GM19193 (cell line): ENCODE data around the gene CD226.
A peak's percentile ranks its signal among the peaks of the same experiment; 100 is the strongest.

Experiments
- POLR2A ChIP-seq: IDR thresholded peaks from 4 replicates; pipeline ENCODE4 v1.6.1; 2011; ENCODE audit not compliant: insufficient read depth, insufficient read length; ENCODE audit errors: extremely low read depth

The CD226 gene

DNA sequence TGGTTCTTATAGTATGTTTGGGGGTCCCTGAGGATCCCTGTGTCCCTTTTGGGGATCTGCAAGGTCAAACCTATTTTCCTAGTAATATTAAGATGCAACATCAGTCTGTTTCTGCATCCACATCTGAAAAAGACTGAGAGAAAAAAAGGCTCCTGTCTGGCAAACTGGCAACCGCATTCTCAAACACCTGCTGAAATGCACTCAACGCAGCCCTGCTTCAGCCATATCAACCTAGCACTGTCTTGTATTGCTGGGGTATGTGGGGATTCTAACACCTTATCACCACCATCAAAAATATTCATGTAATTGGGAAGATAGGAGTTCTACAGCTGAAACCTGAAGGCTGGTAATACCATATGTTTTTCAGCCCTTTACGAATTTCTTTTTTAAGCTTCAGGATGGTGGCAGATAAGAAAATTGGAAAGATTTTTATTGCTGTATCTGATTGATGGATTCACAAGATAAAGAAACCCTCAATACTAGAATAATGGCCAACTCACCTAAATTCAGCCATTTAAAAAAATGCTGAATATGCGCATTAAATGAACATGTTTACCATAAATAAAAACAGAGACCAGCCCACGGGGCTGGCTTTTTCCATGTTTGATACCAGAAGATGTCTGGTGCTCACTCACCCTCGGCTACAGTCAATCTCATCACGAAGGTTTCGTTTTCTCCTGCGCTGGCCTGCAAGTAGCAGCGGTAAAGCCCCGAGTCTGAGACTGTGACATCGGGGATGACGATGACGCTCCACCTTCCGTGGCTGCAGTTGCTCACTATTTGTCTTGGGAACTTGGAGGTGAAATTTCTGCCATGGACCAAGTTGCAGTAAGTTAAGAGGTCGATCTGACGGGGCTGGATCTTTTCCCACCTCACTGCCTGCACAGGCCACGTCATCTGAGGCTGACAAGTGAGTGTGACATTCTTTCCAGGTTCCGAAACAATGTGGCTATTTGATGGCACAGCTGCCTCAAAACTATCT is 52.3 kb downstream of the CD226 start:
- no peak for TF ChIP-seq POLR2A

DNA sequence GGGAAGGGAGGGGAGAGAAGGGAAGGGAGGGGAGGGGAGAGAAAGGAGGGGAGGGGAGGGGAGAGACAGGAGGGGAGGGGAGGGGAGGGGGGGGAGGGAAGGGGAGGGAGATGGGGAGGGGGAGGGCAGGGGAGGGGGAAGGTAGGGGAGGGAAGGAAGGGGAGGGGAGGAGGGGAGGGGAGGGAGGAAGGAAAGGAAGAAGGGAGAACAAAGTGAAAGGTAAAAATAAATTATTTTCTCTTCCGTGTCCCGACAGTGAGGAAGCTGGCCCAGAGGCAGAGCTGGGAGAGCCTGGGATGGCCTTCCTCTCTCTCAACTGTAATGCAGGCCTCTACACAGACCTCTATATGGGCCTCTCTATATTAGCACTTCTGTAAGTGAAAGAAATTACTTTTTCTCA is 53.2 kb downstream of the CD226 start:
- no peak for TF ChIP-seq POLR2A

DNA sequence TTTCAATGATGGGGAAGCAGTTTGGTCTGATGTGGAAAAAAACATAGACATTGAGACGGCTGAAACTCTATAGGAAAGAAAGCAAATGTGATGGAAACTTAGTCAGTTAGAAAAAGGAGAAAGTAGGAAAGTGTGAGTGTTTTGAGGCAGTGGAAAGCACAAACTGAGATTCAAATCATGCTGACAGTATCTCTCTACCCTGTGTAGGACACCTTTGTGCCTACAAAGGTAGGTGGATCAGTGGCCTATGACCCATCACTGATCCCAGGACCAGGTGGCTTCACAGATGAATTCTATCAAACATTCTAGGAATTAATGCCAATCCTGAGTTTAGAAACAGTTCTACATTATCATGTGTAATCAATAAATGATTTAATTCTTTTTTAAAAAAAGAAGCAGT is 57.1 kb downstream of the CD226 start:
- no peak for TF ChIP-seq POLR2A

DNA sequence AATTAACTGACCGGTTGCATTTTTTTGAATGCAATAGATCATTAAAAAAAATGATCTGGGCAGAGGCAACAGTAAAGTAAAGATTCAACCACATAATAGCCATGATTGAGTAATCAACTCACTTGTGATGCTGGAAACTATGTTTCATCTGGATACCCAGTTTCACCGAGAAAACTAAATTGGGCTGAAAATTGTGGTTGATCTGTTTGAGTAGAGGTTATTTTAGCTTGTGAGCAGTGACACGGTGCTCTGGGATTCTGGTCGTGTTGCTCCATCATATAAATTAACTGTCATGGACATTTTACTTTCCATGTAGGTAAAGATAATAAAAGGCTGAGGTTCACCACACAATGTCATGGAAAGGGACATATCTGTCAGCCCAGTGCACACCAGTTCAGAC is 58.7 kb downstream of the CD226 start:
- no peak for TF ChIP-seq POLR2A

DNA sequence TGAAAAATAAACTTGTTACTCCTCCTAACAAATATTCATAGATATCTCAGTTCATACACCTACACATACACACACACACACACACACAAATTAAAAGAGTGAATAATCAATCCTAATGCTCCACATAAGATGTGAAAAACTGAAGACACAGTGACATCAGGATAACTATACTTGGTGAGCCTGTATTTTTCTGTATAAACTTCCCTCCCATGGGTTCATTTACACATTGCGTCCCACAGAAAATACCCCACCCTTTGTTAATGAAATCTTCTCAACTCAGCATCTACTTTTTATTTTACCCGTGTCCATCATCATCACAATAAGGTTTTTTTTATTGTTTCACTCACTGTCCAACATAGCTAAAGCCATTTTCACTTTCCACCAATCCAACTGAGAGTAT is 60.4 kb downstream of the CD226 start:
- TF ChIP-seq POLR2A = no peak

DNA sequence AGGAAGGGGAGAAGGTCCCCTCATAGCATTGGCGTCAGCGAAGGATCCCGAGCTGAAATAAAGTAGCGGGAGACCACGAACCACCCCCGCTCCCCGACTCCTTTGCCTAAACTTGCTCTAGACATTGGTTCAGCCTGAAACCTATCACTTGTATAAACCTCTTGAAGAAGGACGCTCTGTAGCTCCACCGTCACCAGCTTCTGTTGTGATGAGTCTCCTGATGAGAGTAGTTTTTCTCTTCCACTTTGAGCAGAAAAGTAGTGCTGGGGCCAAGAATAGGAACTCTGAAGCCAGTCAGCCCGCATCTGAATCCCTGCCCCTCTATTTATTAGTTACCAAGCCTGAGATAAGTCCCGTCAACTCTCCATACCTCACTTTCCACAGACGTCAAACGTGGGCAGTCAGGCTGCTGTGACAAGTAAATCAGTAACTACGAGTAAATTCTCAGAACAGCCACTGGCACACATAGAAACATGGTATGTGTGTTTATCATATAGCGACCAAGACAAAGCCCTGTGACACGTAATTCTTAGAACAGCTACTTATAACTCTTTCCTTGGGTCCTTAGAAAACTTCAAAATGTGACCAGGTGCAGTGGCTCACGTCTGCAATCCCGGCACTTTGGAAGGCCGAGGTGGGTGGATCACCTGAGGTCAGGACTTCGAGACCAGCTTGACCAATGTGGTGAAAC is 61.7 kb downstream of the CD226 start:
- peak; percentile 17 for TF ChIP-seq POLR2A

DNA sequence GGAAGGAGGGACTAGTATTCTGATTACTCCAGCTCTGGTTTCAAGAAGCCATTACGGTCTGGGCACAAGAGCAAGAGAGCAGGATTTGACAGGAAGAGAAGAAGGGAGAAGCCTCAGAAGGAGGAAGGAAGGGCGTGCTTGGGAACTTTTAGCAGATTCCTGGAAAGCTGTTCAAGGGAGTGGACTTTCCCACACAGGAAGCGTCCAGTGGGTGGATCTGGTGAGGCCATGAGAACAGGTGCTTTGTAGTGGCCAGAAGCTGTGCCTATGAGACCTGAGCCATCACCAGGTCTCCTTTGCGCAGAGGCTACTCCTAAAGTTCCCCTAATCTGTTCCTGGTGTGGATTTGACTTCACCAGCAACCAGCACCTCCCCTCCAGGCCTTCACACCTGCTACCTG is 62.3 kb downstream of the CD226 start:
- no peak for TF ChIP-seq POLR2A

DNA sequence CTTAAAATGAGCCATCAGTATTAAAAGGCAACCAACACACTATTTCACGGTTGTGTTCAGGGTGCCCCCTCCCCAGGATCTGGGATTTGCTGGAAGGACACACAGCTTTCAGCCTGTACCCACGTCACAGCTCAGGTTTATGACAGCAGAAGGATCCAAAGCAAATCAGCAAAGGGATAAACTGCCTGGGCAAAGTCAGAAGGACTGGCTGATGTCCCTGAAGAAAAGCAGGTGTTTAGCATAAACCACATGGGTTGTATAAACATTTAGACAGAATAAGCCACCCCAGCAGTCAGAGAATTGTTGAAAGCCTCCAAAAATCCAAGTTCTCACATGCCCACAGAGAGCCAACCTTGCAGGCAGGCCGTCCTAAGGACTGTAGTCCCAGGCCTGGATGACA is 63.9 kb downstream of the CD226 start:
- TF ChIP-seq POLR2A = no peak

DNA sequence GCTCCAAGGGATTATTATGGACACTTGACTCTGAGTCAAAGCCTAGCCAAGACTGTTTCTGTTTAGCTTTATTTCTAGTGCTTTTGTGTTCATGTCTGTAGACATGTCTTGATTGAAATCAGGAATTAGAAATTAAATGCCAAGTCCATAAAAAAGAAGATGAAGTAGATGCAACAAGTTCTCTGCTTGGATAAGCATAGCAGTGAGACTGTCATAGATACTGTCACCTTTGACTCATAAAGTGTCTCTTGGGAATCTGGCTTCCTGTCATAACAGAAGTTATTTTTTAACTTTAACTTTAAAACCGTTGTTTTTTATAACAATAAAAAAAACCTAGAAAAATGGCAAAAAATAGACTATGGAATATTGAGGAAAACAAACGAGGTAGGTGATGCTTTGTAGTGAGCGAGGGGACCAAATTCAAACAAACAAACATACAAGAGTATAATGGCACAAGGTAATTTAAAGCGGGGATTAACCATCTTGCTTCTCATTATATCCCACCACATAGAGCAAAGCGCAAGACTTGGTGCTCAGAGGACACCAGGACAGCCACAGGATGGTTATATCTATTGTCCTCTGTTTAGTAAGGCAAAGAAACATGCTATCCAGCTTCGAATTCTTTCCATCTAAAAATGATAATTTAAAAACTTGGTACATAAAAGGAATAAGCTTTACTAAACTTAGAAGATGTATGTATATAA is 64.6 kb downstream of the CD226 start:
- no peak for TF ChIP-seq POLR2A

DNA sequence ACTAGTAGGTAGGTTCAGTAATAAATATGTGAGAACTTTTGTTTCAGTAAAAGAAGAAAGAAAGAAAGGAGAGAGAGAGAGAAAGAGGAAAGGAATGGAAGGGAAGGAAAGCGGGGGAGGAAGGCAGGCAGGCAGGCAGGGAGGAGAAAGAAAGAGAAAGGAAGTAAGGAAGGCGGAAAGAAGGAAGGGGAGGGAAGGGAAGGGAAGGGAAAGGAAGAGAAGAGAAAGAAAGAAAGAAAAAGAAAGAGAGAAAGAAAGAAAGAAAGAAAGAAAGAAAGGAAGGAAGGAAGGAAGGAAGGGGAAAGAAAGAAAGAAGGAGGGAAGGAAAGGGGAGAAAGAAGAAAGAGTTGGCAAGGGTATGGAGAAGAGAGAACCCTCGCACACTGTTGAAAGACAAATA is 67.6 kb downstream of the CD226 start:
- no peak for TF ChIP-seq POLR2A

DNA sequence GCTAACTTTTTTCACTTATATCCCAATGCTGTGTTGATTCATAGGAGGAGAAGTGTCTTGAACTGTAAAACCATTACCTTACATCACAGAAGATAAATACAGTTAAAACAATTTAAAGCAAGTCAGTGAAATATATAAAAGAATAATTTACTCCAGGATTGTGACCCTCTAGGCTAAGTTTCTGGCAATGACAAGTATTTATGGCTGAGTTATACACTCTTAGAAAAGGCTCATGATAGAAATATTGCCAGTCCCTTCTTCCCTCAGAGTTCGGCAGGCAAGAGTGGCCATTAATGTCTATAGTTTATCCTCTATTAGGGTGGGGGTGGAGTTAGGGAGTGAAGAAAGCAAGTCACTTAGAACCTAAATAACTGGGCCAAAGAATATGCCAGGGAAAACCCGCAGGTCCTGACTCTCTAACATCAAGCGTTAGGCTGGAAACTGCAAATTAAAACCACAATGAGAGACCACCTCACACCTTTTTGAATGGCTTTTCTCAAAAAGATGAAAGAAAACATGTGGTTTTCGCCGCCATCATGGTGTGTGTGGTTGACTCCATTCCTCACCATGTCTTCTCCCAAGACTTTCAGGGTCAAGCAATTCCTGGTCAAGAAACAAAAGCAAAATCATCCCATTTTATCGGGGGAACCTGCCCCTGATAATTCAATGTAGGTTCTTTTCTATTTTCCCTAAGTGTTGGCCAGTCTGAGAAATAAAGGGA is 69.3 kb downstream of the CD226 start:
- TF ChIP-seq POLR2A = no peak

DNA sequence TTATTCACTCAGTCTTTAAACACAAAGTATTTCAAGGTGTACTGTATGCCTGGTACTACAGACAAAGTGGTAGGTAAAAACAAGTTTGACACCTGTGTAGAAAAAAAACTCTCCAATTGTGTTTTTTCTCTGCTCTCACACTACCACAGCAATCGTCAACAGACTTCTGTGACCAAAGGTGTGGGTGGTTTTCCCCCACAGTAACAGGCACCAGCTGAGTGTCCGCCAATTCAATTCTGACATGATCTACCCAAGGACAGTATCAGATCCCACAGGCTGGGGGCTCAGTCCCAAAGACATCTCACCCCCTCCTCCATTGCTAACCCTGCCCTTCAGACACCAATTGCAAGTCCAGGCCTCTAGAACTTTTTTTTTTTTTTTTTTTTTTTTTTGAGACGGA is 71.2 kb downstream of the CD226 start:
- no peak for TF ChIP-seq POLR2A

DNA sequence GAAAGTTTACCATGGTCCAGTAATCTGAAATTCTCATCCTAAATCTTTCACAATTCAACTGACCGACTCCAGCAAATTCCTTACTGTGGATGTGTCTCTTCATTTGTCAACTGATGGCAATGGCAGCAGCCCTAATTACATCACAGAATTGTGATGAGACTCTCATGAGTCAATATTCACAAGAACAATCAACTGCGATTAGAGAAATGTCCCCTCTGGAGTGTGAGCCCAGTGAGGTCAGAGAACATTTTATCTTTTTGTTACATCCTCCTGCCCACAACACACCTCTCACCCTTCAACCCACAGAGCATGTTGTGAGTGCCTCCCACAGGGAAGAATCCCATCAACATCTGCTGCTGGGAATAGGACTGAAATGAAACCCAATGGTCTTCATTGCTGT is 73.6 kb downstream of the CD226 start:
- no peak for TF ChIP-seq POLR2A

DNA sequence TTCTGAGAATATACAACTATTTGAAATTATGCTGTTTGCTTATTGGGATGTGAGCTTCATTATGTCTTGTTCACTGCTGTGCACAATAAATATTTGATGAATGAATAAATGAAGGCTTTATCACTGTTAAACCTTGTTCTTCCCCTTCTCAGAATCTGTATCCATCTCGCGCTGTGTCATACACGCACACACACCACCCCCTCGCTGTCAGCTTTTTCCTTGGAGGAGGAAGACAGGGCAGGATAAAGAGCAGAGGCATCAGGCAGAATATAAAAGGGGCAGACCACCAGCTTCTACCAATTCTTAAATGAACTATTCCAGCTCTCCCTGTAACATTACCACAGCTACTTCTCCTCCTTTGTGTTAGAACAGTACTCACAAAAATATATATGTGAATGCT is 75.0 kb downstream of the CD226 start:
- TF ChIP-seq POLR2A = no peak

DNA sequence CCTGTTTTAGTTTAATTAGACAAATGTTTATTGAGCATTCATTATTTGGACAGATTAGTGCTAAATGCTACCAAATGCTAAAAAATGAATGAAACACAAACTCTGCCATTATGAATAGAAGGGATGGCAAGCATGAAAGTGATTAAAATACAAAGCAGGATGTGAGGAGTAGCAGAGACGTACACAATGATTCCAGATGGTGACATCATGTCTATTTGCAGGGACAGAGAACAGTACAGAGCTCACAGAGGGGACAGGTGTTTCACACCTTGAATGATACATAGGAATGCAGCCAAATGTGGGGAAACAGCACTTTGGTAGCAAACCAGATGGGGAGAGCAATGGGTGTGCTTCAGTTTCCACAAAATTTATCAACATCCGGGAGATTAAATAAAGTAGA is 76.3 kb downstream of the CD226 start:
- no peak for TF ChIP-seq POLR2A
